WERI-Rb-1 (cell line): Measurements from ENCODE around the gene C1QTNF7.

Experiments
- DNase-seq: peaks from one replicate; pipeline ENCODE4 v3.0.0-alpha.2; 2020
- H3K27ac ChIP-seq: fragments of 250-450 bp; sonication (Bioruptor Pico); 2 replicates; pipeline ENCODE4 v1.5.1; 2020; ENCODE audit warnings: mild to moderate bottlenecking, moderate library complexity
- H3K27me3 ChIP-seq: fragments of 250-450 bp; sonication (Bioruptor Pico); 2 replicates; pipeline ENCODE4 v1.5.1; 2021; ENCODE audit warnings: mild to moderate bottlenecking, low read depth, moderate library complexity; ENCODE audit not compliant: insufficient read depth, severe bottlenecking
- H3K36me3 ChIP-seq: fragments of 250-450 bp; sonication (Bioruptor Pico); 2 replicates; pipeline ENCODE4 v1.5.1; 2020; ENCODE audit warnings: mild to moderate bottlenecking, moderate library complexity
- H3K4me3 ChIP-seq: 2 replicates; pipeline ENCODE4 v1.5.1; 2011; ENCODE audit warnings: low read depth, mild to moderate bottlenecking, control low read depth, low read length
- H3K9me3 ChIP-seq: fragments of 250-450 bp; sonication (Bioruptor Pico); 2 replicates; pipeline ENCODE4 v1.5.1; 2021; ENCODE audit warnings: mild to moderate bottlenecking, moderate library complexity; ENCODE audit not compliant: severe bottlenecking
- CTCF ChIP-seq: IDR thresholded peaks from 2 replicates; pipeline ENCODE4 v1.5.1; 2011; ENCODE audit warnings: low read depth, mild to moderate bottlenecking, control low read depth, inconsistent platforms, low read length

Gene C1QTNF7

GRCh38 chr4:15427161-15427560 lies 672 bp upstream of the C1QTNF7 start:
- H3K27me3 ChIP-seq = no peaks in the 10 kb centered on the region
- TF ChIP-seq CTCF = no peak
- DNase-seq = no peak

GRCh38 chr4:15428611-15429010 lies 778 bp downstream of the C1QTNF7 start:
- TF ChIP-seq CTCF = no peak
- no peaks in the 10 kb centered on the region for H3K9me3 ChIP-seq
- H3K27me3 ChIP-seq = no peaks in the 10 kb centered on the region
- H3K36me3 ChIP-seq = no peaks in the 10 kb centered on the region
- H3K27ac ChIP-seq = no peak overlapping the region
- no peak for DNase-seq
- no peak overlapping the region for H3K4me3 ChIP-seq

More at GRCh38 chr4:15427161-15427560, 672 bp upstream of the C1QTNF7 start:
- Histone ChIP-seq H3K4me3 (no peak overlapping the region), H3K9me3 (no peaks in the 10 kb centered on the region), H3K27ac (no peak overlapping the region), H3K36me3 (no peaks in the 10 kb centered on the region)

GRCh38 chr4:15434091-15434490 lies 6.3 kb downstream of the C1QTNF7 start:
- Histone ChIP-seq H3K27ac (no peak overlapping the region), H3K27me3 (no peaks in the 10 kb centered on the region), H3K9me3 (no peaks in the 10 kb centered on the region), H3K4me3 (no peak overlapping the region), H3K36me3 (no peaks in the 10 kb centered on the region)
- no peak for DNase-seq
- TF ChIP-seq CTCF = no peak

GRCh38 chr4:15434676-15435075 lies 6.8 kb downstream of the C1QTNF7 start:
- Histone ChIP-seq H3K36me3 (no peaks in the 10 kb centered on the region), H3K9me3 (no peaks in the 10 kb centered on the region), H3K27me3 (no peaks in the 10 kb centered on the region), H3K4me3 (no peak overlapping the region), H3K27ac (no peak overlapping the region)
- DNase-seq = no peak
- TF ChIP-seq CTCF = no peak

GRCh38 chr4:15436513-15436912 lies 8.7 kb downstream of the C1QTNF7 start:
- Histone ChIP-seq H3K27ac (no peak overlapping the region), H3K27me3 (no peaks in the 10 kb centered on the region), H3K9me3 (no peaks in the 10 kb centered on the region), H3K36me3 (no peaks in the 10 kb centered on the region), H3K4me3 (no peak overlapping the region)
- TF ChIP-seq CTCF = no peak
- DNase-seq = no peak

- no peaks in the 10 kb centered on the region for H3K36me3 ChIP-seq
- H3K9me3 ChIP-seq = no peaks in the 10 kb centered on the region
- H3K27me3 ChIP-seq = no peaks in the 10 kb centered on the region
- DNase-seq = no peak
- no peak overlapping the region for H3K27ac ChIP-seq
- TF ChIP-seq CTCF = no peak
- no peak overlapping the region for H3K4me3 ChIP-seq
Observed at GRCh38 chr4:15438939-15439524, 11.2 kb downstream of the C1QTNF7 start.
